ENCODE measurements around the gene GKN1. TPM values are rescaled to one million over a fixed set of nuclear protein-coding genes. Genes with fewer than 3 reads are reported as not detected.
A peak's percentile ranks its signal among the peaks of the same experiment; 100 is the strongest.

The GKN1 gene
- total RNA-seq (not detected), polyA plus RNA-seq (not detected)

- no peak within 1 kb of the TSS for H3K4me3 ChIP-seq (ENCODE audit: low read depth in 1 of 3, low read length in 3 of 3)
- no peaks in the 10 kb centered on the region for H3K4me1 ChIP-seq (ENCODE audit: control insufficient read depth in 4 of 4, insufficient read depth in 4 of 4, low read length in 3 of 4)
- H3K9ac ChIP-seq (ENCODE audit: low read depth in 1 of 2, low read length in 2 of 2) = no peak within 1 kb of the TSS
- no peaks in the 10 kb centered on the region for H3K36me3 ChIP-seq (ENCODE audit: control insufficient read depth in 4 of 4, insufficient read depth in 3 of 4, low read depth in 1 of 4, low read length in 3 of 4)
- no peak within 1 kb of the TSS for H3K27ac ChIP-seq (ENCODE audit: low read depth in 1 of 2, low read length in 2 of 2)
- no peaks in the 10 kb centered on the region for H3K27me3 ChIP-seq (ENCODE audit: control insufficient read depth in 4 of 4, insufficient read depth in 4 of 4, low read length in 3 of 4)
- TF ChIP-seq SP1 (IDR thresholded peaks at IDR 0.05) (no peak), RAD21 (IDR thresholded peaks at IDR 0.05) (no peak), EGR1 (IDR thresholded peaks at IDR 0.05; ENCODE audit: low read depth in 2 of 2) (no peak), MAX (IDR thresholded peaks at IDR 0.05) (no peak), HNF4A (conservative IDR thresholded peaks at IDR 0.05) (no peak), JUND (IDR thresholded peaks at IDR 0.05) (no peak), ATF3 (IDR thresholded peaks at IDR 0.05) (no peak), YY1 (IDR thresholded peaks at IDR 0.05) (no peak), FOXA2 (IDR thresholded peaks at IDR 0.05) (no peak), CTCF (IDR thresholded peaks at IDR 0.05; ENCODE audit: low read depth, low read length, missing input control) (no peak), HNF4G (IDR thresholded peaks at IDR 0.05) (no peak), FOXA1 (IDR thresholded peaks at IDR 0.05) (no peak), NR2F2 (IDR thresholded peaks at IDR 0.05) (no peak), RXRA (IDR thresholded peaks at IDR 0.05) (no peak), GABPA (IDR thresholded peaks at IDR 0.05 in 1 of 2, conservative IDR thresholded peaks at IDR 0.05 in 1 of 2) (no peak), TAF1 (conservative IDR thresholded peaks at IDR 0.05) (no peak)
- TF ChIP-seq, protein P1, sequence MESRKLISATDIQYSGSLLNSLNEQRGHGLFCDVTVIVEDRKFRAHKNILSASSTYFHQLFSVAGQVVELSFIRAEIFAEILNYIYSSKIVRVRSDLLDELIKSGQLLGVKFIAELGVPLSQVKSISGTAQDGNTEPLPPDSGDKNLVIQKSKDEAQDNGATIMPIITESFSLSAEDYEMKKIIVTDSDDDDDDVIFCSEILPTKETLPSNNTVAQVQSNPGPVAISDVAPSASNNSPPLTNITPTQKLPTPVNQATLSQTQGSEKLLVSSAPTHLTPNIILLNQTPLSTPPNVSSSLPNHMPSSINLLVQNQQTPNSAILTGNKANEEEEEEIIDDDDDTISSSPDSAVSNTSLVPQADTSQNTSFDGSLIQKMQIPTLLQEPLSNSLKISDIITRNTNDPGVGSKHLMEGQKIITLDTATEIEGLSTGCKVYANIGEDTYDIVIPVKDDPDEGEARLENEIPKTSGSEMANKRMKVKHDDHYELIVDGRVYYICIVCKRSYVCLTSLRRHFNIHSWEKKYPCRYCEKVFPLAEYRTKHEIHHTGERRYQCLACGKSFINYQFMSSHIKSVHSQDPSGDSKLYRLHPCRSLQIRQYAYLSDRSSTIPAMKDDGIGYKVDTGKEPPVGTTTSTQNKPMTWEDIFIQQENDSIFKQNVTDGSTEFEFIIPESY (IDR thresholded peaks at IDR 0.05) = no peak
- DNase-seq (ENCODE audit: low spot score) = no peak
- no peaks in the 10 kb centered on the region for H3K9me3 ChIP-seq (ENCODE audit: control insufficient read depth in 4 of 4, low read length in 3 of 4)
- WGBS = 71% methylated on average over 3 of the region's 3 CpGs
Measured at GRCh38 chr2:68974251-68974650, at the start of gene GKN1. Gene GKN1 (plus strand): TSS chr2:68974636. CDS start chr2:68974678, 42 bp downstream.

- Histone ChIP-seq H3K9me3 (ENCODE audit: control insufficient read depth in 4 of 4, low read length in 3 of 4) (no peaks in the 10 kb centered on the region), H3K27me3 (ENCODE audit: control insufficient read depth in 4 of 4, insufficient read depth in 4 of 4, low read length in 3 of 4) (peaks cover 0 to 3% (median 0%) of the 10 kb centered on the region in 4 donors), H3K9ac (ENCODE audit: low read depth in 1 of 2, low read length in 2 of 2) (no peak overlapping the region), H3K4me1 (ENCODE audit: control insufficient read depth in 4 of 4, insufficient read depth in 4 of 4, low read length in 3 of 4) (peaks cover 0 to 7% (median 4%) of the 10 kb centered on the region in 4 donors), H3K27ac (ENCODE audit: low read depth in 1 of 2, low read length in 2 of 2) (no peak overlapping the region), H3K4me3 (ENCODE audit: low read depth in 1 of 3, low read length in 3 of 3) (no peak overlapping the region), H3K36me3 (ENCODE audit: control insufficient read depth in 4 of 4, insufficient read depth in 3 of 4, low read depth in 1 of 4, low read length in 3 of 4) (no peaks in the 10 kb centered on the region)
- TF ChIP-seq CTCF (IDR thresholded peaks at IDR 0.05; ENCODE audit: low read depth, low read length, missing input control) = peak; percentile 96
- no peak for TF ChIP-seq JUND (IDR thresholded peaks at IDR 0.05)
- TF ChIP-seq RAD21 (IDR thresholded peaks at IDR 0.05) = peak; percentile 94
- TF ChIP-seq GABPA (IDR thresholded peaks at IDR 0.05 in 1 of 2, conservative IDR thresholded peaks at IDR 0.05 in 1 of 2) = no peak
- no peak for TF ChIP-seq SP1 (IDR thresholded peaks at IDR 0.05)
- no peak for TF ChIP-seq TAF1 (conservative IDR thresholded peaks at IDR 0.05)
- TF ChIP-seq FOXA2 (IDR thresholded peaks at IDR 0.05) = no peak
- WGBS = 40% methylated on average over 9 of the region's 9 CpGs
- no peak for DNase-seq (ENCODE audit: low spot score)
Measured at GRCh38 chr2:68925295-68925896, 49.0 kb upstream of the GKN1 start.
